Heart left ventricle (tissue), 16 donors: ENCODE data around the gene RHAG. TPM values are rescaled to one million over a fixed set of nuclear protein-coding genes. Genes with fewer than 3 reads are reported as not detected.

Source experiments
- ATAC-seq, 4 donors: fragments of 200-7000 bp; cut with Tn5 transposase; one replicate each; pipeline ENCODE4 v1.9.1; 2020 to 2022; ENCODE audit warnings: moderate library complexity in 4 of 4, mild to moderate bottlenecking in 3 of 4, moderate number of reproducible peaks in 1 of 4
- DNase-seq, 5 donors: peaks; one replicate each; pipeline ENCODE4 v3.0.0-alpha.2; 2020
- H3K27ac ChIP-seq, 12 donors: fragments of 200-600 bp; sonication (generic) in 4 of 12; one replicate each; pipeline versions ENCODE4 v1.5.0 to v1.8.0; 2016 to 2022; ENCODE audit warnings: mild to moderate bottlenecking in 2 of 12
- H3K27me3 ChIP-seq, 9 donors: fragments of 200-600 bp; sonication (generic) in 2 of 9; one replicate each; pipeline versions ENCODE4 v1.5.1 to v1.8.0; 2016 to 2022; ENCODE audit warnings: mild to moderate bottlenecking in 3 of 9
- H3K36me3 ChIP-seq, 9 donors: fragments of 200-600 bp; sonication (generic) in 2 of 9; one replicate each; pipeline versions ENCODE4 v1.5.0 to v1.8.0; 2018 to 2022; ENCODE audit warnings: mild to moderate bottlenecking in 2 of 9
- H3K4me1 ChIP-seq, 12 donors: fragments of 200-600 bp; sonication (generic) in 4 of 12; one replicate each; pipeline versions ENCODE4 v1.5.0 to v1.8.0; 2016 to 2022; ENCODE audit warnings: mild to moderate bottlenecking in 3 of 12
- H3K4me3 ChIP-seq, 12 donors: fragments of 200-600 bp; sonication (generic) in 4 of 12; one replicate each; pipeline versions ENCODE4 v1.5.0 to v1.8.0; 2017 to 2022; ENCODE audit warnings: mild to moderate bottlenecking in 9 of 12, moderate library complexity in 4 of 12
- H3K9me3 ChIP-seq, 12 donors: fragments of 200-600 bp; sonication (generic) in 4 of 12; one replicate each; pipeline versions ENCODE4 v1.5.0 to v1.8.0; 2016 to 2022; ENCODE audit warnings: mild to moderate bottlenecking in 1 of 12
- POLR2A ChIP-seq, 2 donors: fragments of 450-650 bp; IDR thresholded peaks; one replicate each; pipeline ENCODE4 v1.6.1; 2017; ENCODE audit warnings: antibody characterized with exemption in 2 of 2, mild to moderate bottlenecking in 2 of 2, moderate library complexity in 2 of 2
- WGBS, 4 donors: extraction: QIAGEN DNeasy Blood & Tissue Kit in 2 of 4; methylation state at CpG; one replicate each; pipeline versions ENCODE4 v1.1.5 to v1.1.7; 2013 to 2018; 5-methylcytosine and 5-hydroxymethylcytosine counted together
- intact Hi-C, 10 donors: fragments of 100-400 bp; cut with DNase I; formaldehyde crosslinking; loops; one replicate each; pipeline versions ENCODE4 v1.11.1 to v1.14.2; 2022
- polyA plus RNA-seq, 2 donors: library from polyadenylated mRNA; stranded (reverse); fragments of 200-250 nt; gene quantifications; one replicate each; pipeline ENCODE4 v1.2.3, GENCODE V29; 2013
- total RNA-seq, 9 donors: library from RNA; depleted of rRNA in 2 of 9; stranded (reverse); fragments of >200 nt in 2 of 9; fragmentation: NEBNext Ultra II Directional in 3 of 9; extraction: Animal tissue kit (Norgen Biotek cat#: 25700) in 3 of 9; gene quantifications; one replicate each; pipeline versions ENCODE4 v1.1.0 to v1.2.4, GENCODE V29; 2016 to 2023
- TF ChIP-seq, protein P1 (sequence below), 12 donors: fragments of 200-600 bp; sonication (generic) in 4 of 12; IDR thresholded peaks; one replicate each; pipeline versions ENCODE4 v1.5.0 to v1.8.0; 2018 to 2022; ENCODE audit warnings: antibody characterized with exemption in 12 of 12, mild to moderate bottlenecking in 5 of 12
- donor health status: ischemic (EF 13 %, LVEDD 7.1; RV severe dilation, severe dysfunction).
- donor health status: healthy with polysubstance abuse.
- donor health status: DM: no; HTN: yes; CAD: no.
- donor health status: DM: no; HTN: no; CAD: no.
- donor health status: ischemic (EF 25% LVEDD 6.9; RV normal size, moderate dysfunction).
- donor health status: ischemic (EF 25% LVEDD 5.7; RV mildly dilated, moderate dysfunction).
- donor health status: healthy.
- donor health status: DM: yes; HTN: yes; CAD: no.
- donor health status: ischemic (EF 35%, LVEDD 5.7; RV mildly dilated, moderate dysfunction).
- donor health status: nonischemic (EF 11% LVEDD 7.7; RV severe dilation, severe dysfunction).
- donor health status: DM: yes; HTN: yes; CAD: no.
- donor health status: PGD.
- donor health status: ischemic (EF 29% LVEDD 5.4; RV normal size, mild dysfunction).
- donor health status: nonischemic (EF 23%, LVEDD 6.1; RV moderate dilation, normal function).

Gene RHAG
- total and polyA plus RNA-seq, 11 donors = 0.16 to 2.6 (median 0.44) TPM; not detected in 4

GRCh38 chr6:49558238-49558637 is 78.4 kb downstream of the RHAG start:
- DNase-seq (no peak), ATAC-seq (no peak)
- Histone ChIP-seq H3K4me1 (no peaks in the 10 kb centered on the region), H3K9me3 (no peaks in the 10 kb centered on the region), H3K4me3 (no peak overlapping the region), H3K36me3 (no peaks in the 10 kb centered on the region), H3K27ac (no peak overlapping the region), H3K27me3 (peaks cover 0 to 6% (median 0%) of the 10 kb centered on the region in 9 donors)
- intact Hi-C loops = no loop called here
- TF ChIP-seq POLR2A (IDR thresholded peaks at IDR 0.05) = no peak
- TF ChIP-seq, protein P1, sequence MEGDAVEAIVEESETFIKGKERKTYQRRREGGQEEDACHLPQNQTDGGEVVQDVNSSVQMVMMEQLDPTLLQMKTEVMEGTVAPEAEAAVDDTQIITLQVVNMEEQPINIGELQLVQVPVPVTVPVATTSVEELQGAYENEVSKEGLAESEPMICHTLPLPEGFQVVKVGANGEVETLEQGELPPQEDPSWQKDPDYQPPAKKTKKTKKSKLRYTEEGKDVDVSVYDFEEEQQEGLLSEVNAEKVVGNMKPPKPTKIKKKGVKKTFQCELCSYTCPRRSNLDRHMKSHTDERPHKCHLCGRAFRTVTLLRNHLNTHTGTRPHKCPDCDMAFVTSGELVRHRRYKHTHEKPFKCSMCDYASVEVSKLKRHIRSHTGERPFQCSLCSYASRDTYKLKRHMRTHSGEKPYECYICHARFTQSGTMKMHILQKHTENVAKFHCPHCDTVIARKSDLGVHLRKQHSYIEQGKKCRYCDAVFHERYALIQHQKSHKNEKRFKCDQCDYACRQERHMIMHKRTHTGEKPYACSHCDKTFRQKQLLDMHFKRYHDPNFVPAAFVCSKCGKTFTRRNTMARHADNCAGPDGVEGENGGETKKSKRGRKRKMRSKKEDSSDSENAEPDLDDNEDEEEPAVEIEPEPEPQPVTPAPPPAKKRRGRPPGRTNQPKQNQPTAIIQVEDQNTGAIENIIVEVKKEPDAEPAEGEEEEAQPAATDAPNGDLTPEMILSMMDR (IDR thresholded peaks at IDR 0.05) = no peak

DNA sequence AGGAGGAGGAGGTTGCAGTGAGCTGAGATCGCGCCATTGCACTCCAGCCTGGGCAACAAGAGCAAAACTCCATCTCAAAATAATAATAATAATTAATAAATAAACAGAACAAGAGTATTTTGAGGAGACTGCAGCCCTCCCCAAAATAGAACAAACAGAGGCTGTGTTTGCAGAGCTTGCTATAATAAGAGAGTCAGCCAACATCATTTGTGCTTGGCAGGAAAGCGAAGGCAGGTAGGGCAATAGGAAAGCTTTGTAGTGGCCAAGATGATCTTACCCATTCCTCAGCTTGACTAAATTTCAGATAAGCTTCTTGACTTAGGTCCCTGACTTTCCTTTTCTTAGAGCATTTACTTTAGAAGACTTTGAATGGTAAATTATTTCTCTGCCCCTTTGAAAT is 79.5 kb downstream of the RHAG start:
- peaks cover 0 to 16% (median 0%) of the 10 kb centered on the region in 9 donors for H3K27me3 ChIP-seq
- 71 to 95% (median 88%) methylated on average over 3 of the region's 3 CpGs for whole genome bisulfite sequencing, 4 donors
- no peak overlapping the region for H3K27ac ChIP-seq
- DNase-seq (no peak), ATAC-seq (no peak)
- H3K36me3 ChIP-seq = no peaks in the 10 kb centered on the region
- intact Hi-C loops = no loop called here
- no peak overlapping the region for H3K4me3 ChIP-seq
- H3K4me1 ChIP-seq = peaks cover 0 to under 1% (median 0%) of the 10 kb centered on the region in 12 donors
- H3K9me3 ChIP-seq = no peaks in the 10 kb centered on the region
- TF ChIP-seq POLR2A (IDR thresholded peaks at IDR 0.05) = no peak
- TF ChIP-seq, protein P1 (IDR thresholded peaks at IDR 0.05) = no peak

GRCh38 chr6:49556429-49556837 is 80.2 kb downstream of the RHAG start:
- no peak for TF ChIP-seq POLR2A (IDR thresholded peaks at IDR 0.05)
- TF ChIP-seq, protein P1 (IDR thresholded peaks at IDR 0.05) = no peak
- H3K9me3 ChIP-seq = no peaks in the 10 kb centered on the region
- intact Hi-C loops = no loop called here
- peaks cover 0 to 7% (median 3%) of the 10 kb centered on the region in 12 donors for H3K4me1 ChIP-seq
- H3K36me3 ChIP-seq = no peaks in the 10 kb centered on the region
- DNase-seq (no peak), ATAC-seq (peak in 1 of 4 donors; percentile 24)
- H3K4me3 ChIP-seq = no peak overlapping the region
- H3K27ac ChIP-seq = no peak overlapping the region
- peaks cover 0 to 23% (median 2%) of the 10 kb centered on the region in 9 donors for H3K27me3 ChIP-seq

GRCh38 chr6:49555951-49556350 is 80.7 kb downstream of the RHAG start:
- Histone ChIP-seq H3K27ac (no peak overlapping the region), H3K36me3 (no peaks in the 10 kb centered on the region), H3K27me3 (peaks cover 0 to 28% (median 7%) of the 10 kb centered on the region in 9 donors), H3K9me3 (no peaks in the 10 kb centered on the region), H3K4me1 (peaks cover 0 to 12% (median 8%) of the 10 kb centered on the region in 12 donors), H3K4me3 (no peak overlapping the region)
- intact Hi-C loops = no loop called here
- ATAC-seq (no peak), DNase-seq (no peak)
- WGBS, 4 donors = 70 to 72% (median 71%) methylated on average over 4 of the region's 4 CpGs
- TF ChIP-seq, protein P1 (IDR thresholded peaks at IDR 0.05) = no peak
- no peak for TF ChIP-seq POLR2A (IDR thresholded peaks at IDR 0.05)

Other genes with a start within 250 kb of the RHAG start
- gene MMUT, start 173.6 kb downstream of the RHAG start, total RNA-seq = 10 to 100 TPM; 16.3 to 43.6 (median 32.4) TPM
- gene MMUT, start 173.6 kb downstream of the RHAG start, polyA plus RNA-seq = 10 to 100 TPM; 13.7 to 33.1 TPM
- gene CENPQ, start 173.5 kb downstream of the RHAG start, total RNA-seq = 1 to 10 TPM; 3.0 to 7.4 (median 4.9) TPM
- gene CENPQ, start 173.5 kb downstream of the RHAG start, polyA plus RNA-seq = 10 to 100 TPM in 1 of 2 donors, 1 to 10 TPM in 1; 4.2 to 10.1 TPM
- gene GLYATL3, start 136.9 kb downstream of the RHAG start, total RNA-seq = not detected
- gene GLYATL3, start 136.9 kb downstream of the RHAG start, polyA plus RNA-seq = not detected
- 1 to 10 TPM in 1 of 9 donors, under 1 TPM in 2, not detected in 6; 0.51 to 1.2 (median 0.97) TPM for gene C6orf141, start 86.2 kb downstream of the RHAG start, total RNA-seq
- under 1 TPM; 0.28 to 0.42 TPM for gene C6orf141, start 86.2 kb downstream of the RHAG start, polyA plus RNA-seq
- gene CRISP2, start 76.7 kb upstream of the RHAG start, total RNA-seq = not detected
- gene CRISP2, start 76.7 kb upstream of the RHAG start, polyA plus RNA-seq = not detected
- under 1 TPM in 1 of 9 donors, not detected in 8; 0.69 TPM for gene CRISP3, start 107.5 kb upstream of the RHAG start, total RNA-seq
- under 1 TPM in 1 of 2 donors, not detected in 1; 0.04 TPM for gene CRISP3, start 107.5 kb upstream of the RHAG start, polyA plus RNA-seq
- not detected for gene PGK2, start 150.4 kb upstream of the RHAG start, total RNA-seq
- gene PGK2, start 150.4 kb upstream of the RHAG start, polyA plus RNA-seq = not detected
- gene CRISP1, start 229.7 kb upstream of the RHAG start, total RNA-seq = not detected
- gene CRISP1, start 229.7 kb upstream of the RHAG start, polyA plus RNA-seq = not detected